SK-N-SH (cell line): ENCODE results near the gene SNRPN. TPM values are rescaled to one million over a fixed set of nuclear protein-coding genes. Genes with fewer than 3 reads are reported as not detected.

Source experiments
- CTCF ChIA-PET: fragments of 300-600, 350-600 bp; formaldehyde crosslinking; extraction: SDS; loops from one replicate; lab custom pipeline; 2021; lab: Yijun Ruan, JAX
- POLR2A ChIA-PET: fragments of 350-600 bp; sonication (Branson Sonifier 250); formaldehyde crosslinking; extraction: SDS; loops from one replicate; lab custom pipeline; 2020; ENCODE audit warnings: antibody characterized with exemption, inconsistent platforms; lab: Yijun Ruan, JAX
- DNase-seq: peaks from one replicate; pipeline ENCODE4 v3.0.0; 2012
- H2AFZ ChIP-seq: fragments of 200-600 bp; sonication (generic); 2 replicates; pipeline ENCODE4 v1.8.1; 2016; ENCODE audit warnings: antibody characterized with exemption, mild to moderate bottlenecking, low read depth
- H3F3A ChIP-seq: fragments of 200-600 bp; sonication (generic); replicated peaks from 2 replicates; pipeline ENCODE3; 2016; ENCODE audit warnings: antibody characterized with exemption, mild to moderate bottlenecking; ENCODE audit not compliant: insufficient read depth
- H3K27ac ChIP-seq, 2 experiments: fragments of 200-500 bp in 1 of 2; fragments of 200-600 bp in 1 of 2; sonication (Bioruptor generic) in 1 of 2; sonication (generic), shearing (Covaris generic) in 1 of 2; 2 replicates each; pipeline versions ENCODE4 v1.5.1 to v1.6.1; 2014 to 2016; ENCODE audit warnings: low read depth in 2 of 2, inconsistent platforms in 1 of 2, low read length in 1 of 2, mild to moderate bottlenecking in 1 of 2, mixed read lengths in 1 of 2
- H3K27me3 ChIP-seq: fragments of 200-600 bp; sonication (generic), shearing (Covaris generic); 2 replicates; pipeline ENCODE4 v1.6.1; 2016; ENCODE audit warnings: mixed run types; ENCODE audit not compliant: insufficient read depth
- H3K36me3 ChIP-seq, 2 experiments: fragments of 200-500 bp in 1 of 2; fragments of 200-600 bp in 1 of 2; sonication (Bioruptor generic) in 1 of 2; sonication (generic) in 1 of 2; replicated peaks in 1 of 2; 2 replicates each; pipeline versions ENCODE3 to v1.5.1; 2014 to 2016; ENCODE audit warnings: low read length in 1 of 2, mild to moderate bottlenecking in 1 of 2; ENCODE audit not compliant: insufficient read depth in 2 of 2, control insufficient read depth in 1 of 2
- H3K4me1 ChIP-seq, 2 experiments: fragments of 200-500 bp in 1 of 2; fragments of 200-600 bp in 1 of 2; sonication (Bioruptor generic) in 1 of 2; sonication (generic), shearing (Covaris generic) in 1 of 2; 2 replicates each; pipeline versions ENCODE4 v1.5.1 to v1.6.1; 2014 to 2016; ENCODE audit warnings: low read depth in 1 of 2, low read length in 1 of 2, mixed run types in 1 of 2; ENCODE audit not compliant: insufficient read depth in 2 of 2, control insufficient read depth in 1 of 2
- H3K4me2 ChIP-seq: fragments of 200-600 bp; sonication (generic), shearing (Covaris generic); 2 replicates; pipeline ENCODE4 v1.6.1; 2017; ENCODE audit warnings: mixed run types
- H3K4me3 ChIP-seq, 2 experiments: fragments of 200-500 bp in 1 of 2; fragments of 200-600 bp in 1 of 2; sonication (Bioruptor generic) in 1 of 2; sonication (generic), shearing (Covaris generic) in 1 of 2; 2 replicates each; pipeline versions ENCODE4 v1.5.1 to v1.8.1; 2014 to 2016; ENCODE audit warnings: low read depth in 2 of 2, inconsistent platforms in 1 of 2, low read length in 1 of 2, mild to moderate bottlenecking in 1 of 2, mixed read lengths in 1 of 2, moderate library complexity in 1 of 2
- H3K79me2 ChIP-seq: fragments of 200-600 bp; sonication (generic); 2 replicates; pipeline ENCODE4 v1.8.1; 2017; ENCODE audit warnings: mild to moderate bottlenecking; ENCODE audit not compliant: insufficient read depth
- H3K9ac ChIP-seq: fragments of 200-600 bp; sonication (generic); 2 replicates; pipeline ENCODE4 v1.6.1; 2017; ENCODE audit warnings: mixed run types
- H3K9me2 ChIP-seq: fragments of 200-600 bp; sonication (generic); 2 replicates; pipeline ENCODE4 v1.6.1; 2017; ENCODE audit warnings: mixed run types
- H3K9me3 ChIP-seq: fragments of 200-600 bp; sonication (generic); 2 replicates; pipeline ENCODE4 v1.6.1; 2017; ENCODE audit warnings: mixed run types, mild to moderate bottlenecking, moderate library complexity
- H4K20me1 ChIP-seq: fragments of 200-600 bp; sonication (generic); 2 replicates; pipeline ENCODE4 v1.6.1; 2017; ENCODE audit warnings: mild to moderate bottlenecking, mixed run types; ENCODE audit not compliant: insufficient read depth
- POLR2AphosphoS5 ChIP-seq: IDR thresholded peaks from 2 replicates; pipeline ENCODE4 v1.6.1; 2012; ENCODE audit warnings: low read depth, low read length
- REST ChIP-seq: IDR thresholded peaks from 2 replicates; pipeline ENCODE4 v1.6.1; 2012; ENCODE audit warnings: mild to moderate bottlenecking, low read depth, low read length, moderate library complexity
- SIN3A ChIP-seq: IDR thresholded peaks from 2 replicates; pipeline ENCODE4 v1.6.1; 2012; ENCODE audit warnings: low read depth, mild to moderate bottlenecking, low read length, moderate library complexity, borderline replicate concordance
- SMC3 ChIP-seq: IDR thresholded peaks from 2 replicates; pipeline ENCODE4 v1.6.1; 2012; ENCODE audit warnings: low read depth, low read length, improper control_type of control experiment
- TCF12 ChIP-seq: IDR thresholded peaks from 2 replicates; pipeline ENCODE4 v1.4.0; 2012
- YY1 ChIP-seq: IDR thresholded peaks from 2 replicates; pipeline ENCODE4 v1.4.0; 2012; ENCODE audit warnings: low read depth, mild to moderate bottlenecking
- ZBTB33 ChIP-seq: IDR thresholded peaks from 2 replicates; pipeline ENCODE4 v1.4.0; 2012; ENCODE audit warnings: low read depth, borderline replicate concordance
- WGBS: methylation state at CpG from one replicate; pipeline ENCODE4 v1.1.6; 2017; ENCODE audit warnings: low lambda C conversion rate; 5-methylcytosine and 5-hydroxymethylcytosine counted together
- polyA plus RNA-seq, 3 experiments: library from polyadenylated mRNA; depleted of rRNA; stranded (reverse); fragments of >200 nt; gene quantifications; 2 replicates each; pipeline ENCODE4 v1.2.3, GENCODE V29; 2012
- TF ChIP-seq, protein P1 (sequence below): fragments of 200-600 bp; sonication (generic); IDR thresholded peaks from 2 replicates; pipeline ENCODE4 v1.6.1; 2017; ENCODE audit warnings: antibody characterized with exemption, mild to moderate bottlenecking, moderate library complexity
- TF ChIP-seq, protein P2 (sequence below): IDR thresholded peaks from 2 replicates; pipeline ENCODE4; 2012

Gene SNRPN
- polyA plus RNA-seq, 1 of the 3 experiments (the other 2 are of a cell fraction) = 147 TPM

GRCh38 chr15:24961967-24962366 lies 7.2 kb downstream of the SNRPN start (continued):
- TF ChIP-seq, protein P1, sequence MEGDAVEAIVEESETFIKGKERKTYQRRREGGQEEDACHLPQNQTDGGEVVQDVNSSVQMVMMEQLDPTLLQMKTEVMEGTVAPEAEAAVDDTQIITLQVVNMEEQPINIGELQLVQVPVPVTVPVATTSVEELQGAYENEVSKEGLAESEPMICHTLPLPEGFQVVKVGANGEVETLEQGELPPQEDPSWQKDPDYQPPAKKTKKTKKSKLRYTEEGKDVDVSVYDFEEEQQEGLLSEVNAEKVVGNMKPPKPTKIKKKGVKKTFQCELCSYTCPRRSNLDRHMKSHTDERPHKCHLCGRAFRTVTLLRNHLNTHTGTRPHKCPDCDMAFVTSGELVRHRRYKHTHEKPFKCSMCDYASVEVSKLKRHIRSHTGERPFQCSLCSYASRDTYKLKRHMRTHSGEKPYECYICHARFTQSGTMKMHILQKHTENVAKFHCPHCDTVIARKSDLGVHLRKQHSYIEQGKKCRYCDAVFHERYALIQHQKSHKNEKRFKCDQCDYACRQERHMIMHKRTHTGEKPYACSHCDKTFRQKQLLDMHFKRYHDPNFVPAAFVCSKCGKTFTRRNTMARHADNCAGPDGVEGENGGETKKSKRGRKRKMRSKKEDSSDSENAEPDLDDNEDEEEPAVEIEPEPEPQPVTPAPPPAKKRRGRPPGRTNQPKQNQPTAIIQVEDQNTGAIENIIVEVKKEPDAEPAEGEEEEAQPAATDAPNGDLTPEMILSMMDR = no peak

GRCh38 chr15:24962880-24963279 lies 8.1 kb downstream of the SNRPN start:
- no peak overlapping the region for H3K4me3 ChIP-seq
- no peak overlapping the region for H3K27ac ChIP-seq
- H3K4me1 ChIP-seq = 0 out of 4 replicates have a peak, but pooled peaks cover 0 to under 1% of the 10 kb centered on the region in 2 experiments
- peaks cover 9% of the 10 kb centered on the region for H3F3A ChIP-seq
- no peaks in the 10 kb centered on the region for H3K9me2 ChIP-seq
- no peak for TF ChIP-seq POLR2AphosphoS5
- no peak for TF ChIP-seq ZBTB33
- no peak for TF ChIP-seq SIN3A
- no peak for TF ChIP-seq SMC3
- TF ChIP-seq TCF12 = no peak
- TF ChIP-seq REST = no peak
- TF ChIP-seq, protein P2, sequence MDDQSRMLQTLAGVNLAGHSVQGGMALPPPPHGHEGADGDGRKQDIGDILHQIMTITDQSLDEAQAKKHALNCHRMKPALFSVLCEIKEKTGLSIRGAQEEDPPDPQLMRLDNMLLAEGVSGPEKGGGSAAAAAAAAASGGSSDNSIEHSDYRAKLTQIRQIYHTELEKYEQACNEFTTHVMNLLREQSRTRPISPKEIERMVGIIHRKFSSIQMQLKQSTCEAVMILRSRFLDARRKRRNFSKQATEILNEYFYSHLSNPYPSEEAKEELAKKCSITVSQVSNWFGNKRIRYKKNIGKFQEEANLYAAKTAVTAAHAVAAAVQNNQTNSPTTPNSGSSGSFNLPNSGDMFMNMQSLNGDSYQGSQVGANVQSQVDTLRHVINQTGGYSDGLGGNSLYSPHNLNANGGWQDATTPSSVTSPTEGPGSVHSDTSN = no peak
- no peak for TF ChIP-seq YY1
- POLR2A ChIA-PET = no interaction called here
- H2AFZ ChIP-seq = no peak overlapping the region
- H4K20me1 ChIP-seq = peaks cover 12% of the 10 kb centered on the region; the same call in 1 of the 2 replicates
- H3K79me2 ChIP-seq = peaks cover 68% of the 10 kb centered on the region
- CTCF ChIA-PET = no interaction called here
- DNase-seq = no peak
- H3K27me3 ChIP-seq = no peaks in the 10 kb centered on the region
- WGBS = 83% methylated on average over 4 of the region's 4 CpGs
- no peak overlapping the region for H3K9ac ChIP-seq
- peaks cover 22 to 44% of the 10 kb centered on the region in 2 experiments for H3K36me3 ChIP-seq
- no peaks in the 10 kb centered on the region for H3K9me3 ChIP-seq
- H3K4me2 ChIP-seq = no peak overlapping the region
